Astrocyte (in vitro differentiated cells and primary cell): ENCODE results near the gene SDHC. TPM values are rescaled to one million over a fixed set of nuclear protein-coding genes. Genes with fewer than 3 reads are reported as not detected.

Experiments
- DNase-seq: peaks from one replicate; pipeline ENCODE4 v3.0.0-alpha.2; 2010; ENCODE audit warnings: low read depth
- FAIRE-seq: peaks from 2 replicates; lab custom pipeline; 2011; peaks lifted over from hg19 to GRCh38; lab: Jason Lieb, UNC
- H2AFZ ChIP-seq: 2 replicates; pipeline ENCODE4 v1.6.0; 2012; ENCODE audit warnings: low read depth, low read length, inconsistent platforms
- H3K27ac ChIP-seq: 2 replicates; pipeline ENCODE4 v1.5.1; 2011; ENCODE audit warnings: low read depth, low read length, inconsistent platforms
- H3K27me3 ChIP-seq: 2 replicates; pipeline ENCODE4 v1.6.0; 2011; ENCODE audit warnings: low read length, inconsistent platforms; ENCODE audit not compliant: insufficient read depth
- H3K36me3 ChIP-seq: 2 replicates; pipeline ENCODE4 v1.5.1; 2011; ENCODE audit warnings: low read length, inconsistent platforms; ENCODE audit not compliant: insufficient read depth
- H3K4me1 ChIP-seq: 2 replicates; pipeline ENCODE4 v1.5.1; 2011; ENCODE audit warnings: low read length, inconsistent platforms; ENCODE audit not compliant: insufficient read depth
- H3K4me2 ChIP-seq: 2 replicates; pipeline ENCODE4 v1.6.0; 2012; ENCODE audit warnings: low read length, inconsistent platforms
- H3K4me3 ChIP-seq: 2 replicates; pipeline ENCODE4 v1.5.1; 2011; ENCODE audit warnings: low read depth, mild to moderate bottlenecking, low read length, inconsistent platforms; ENCODE audit not compliant: insufficient read depth
- H3K79me2 ChIP-seq: 2 replicates; pipeline ENCODE4 v1.6.0; 2012; ENCODE audit warnings: mild to moderate bottlenecking, low read length, inconsistent platforms; ENCODE audit not compliant: insufficient read depth
- H3K9ac ChIP-seq: 2 replicates; pipeline ENCODE4 v1.6.0; 2012; ENCODE audit warnings: mild to moderate bottlenecking, low read length, inconsistent platforms
- H3K9me3 ChIP-seq: 2 replicates; pipeline ENCODE4 v1.5.1; 2012; ENCODE audit warnings: low read depth, mild to moderate bottlenecking, low read length, inconsistent platforms; ENCODE audit not compliant: insufficient read depth
- H4K20me1 ChIP-seq: 2 replicates; pipeline ENCODE4 v1.6.0; 2012; ENCODE audit warnings: low read length, inconsistent platforms; ENCODE audit not compliant: insufficient read depth
- H3K27ac Mint-ChIP-seq: one replicate; pipeline ENCODE4 v1.8.0; 2021; ENCODE audit warnings: mild to moderate bottlenecking, mixed read lengths; ENCODE audit not compliant: unreplicated experiment
- H3K27me3 Mint-ChIP-seq: one replicate; pipeline ENCODE4 v1.8.0; 2021; ENCODE audit warnings: low read depth, mixed read lengths; ENCODE audit not compliant: unreplicated experiment
- H3K36me3 Mint-ChIP-seq: one replicate; pipeline ENCODE4 v1.8.0; 2021; ENCODE audit warnings: low read depth, mixed read lengths; ENCODE audit not compliant: unreplicated experiment
- H3K4me1 Mint-ChIP-seq: one replicate; pipeline ENCODE4 v1.8.0; 2021; ENCODE audit warnings: low read depth, mixed read lengths; ENCODE audit not compliant: unreplicated experiment
- H3K4me3 Mint-ChIP-seq: one replicate; pipeline ENCODE4 v1.8.0; 2021; ENCODE audit warnings: mild to moderate bottlenecking, moderate library complexity, mixed read lengths; ENCODE audit not compliant: unreplicated experiment
- H3K9me3 Mint-ChIP-seq: one replicate; pipeline ENCODE4 v1.8.0; 2021; ENCODE audit warnings: mild to moderate bottlenecking, mixed read lengths; ENCODE audit not compliant: unreplicated experiment
- CTCF ChIP-seq: IDR thresholded peaks from 2 replicates; pipeline ENCODE4 v1.5.1; 2011; ENCODE audit warnings: low read depth, mild to moderate bottlenecking, inconsistent platforms, low read length, moderate library complexity; ENCODE audit not compliant: insufficient read depth
- EZH2 ChIP-seq: IDR thresholded peaks from 2 replicates; pipeline ENCODE4 v1.6.1; 2012; ENCODE audit warnings: mild to moderate bottlenecking, low read length, inconsistent platforms; ENCODE audit not compliant: insufficient read depth
- total RNA-seq: library from RNA; stranded (reverse); gene quantifications from 2 replicates; pipeline ENCODE4 v1.2.1, GENCODE V29; 2021

SDHC gene
- total RNA-seq, 1 donor from 2014 or later: 181 TPM

GRCh38 chr1:161266836-161267235, 47.3 kb upstream of the SDHC start:
- Mint-ChIP-seq H3K4me1 (peaks cover 10% of the 10 kb centered on the region), H3K4me3 (no peak overlapping the region), H3K36me3 (no peaks in the 10 kb centered on the region), H3K9me3 (no peaks in the 10 kb centered on the region), H3K27me3 (peaks cover under 1% of the 10 kb centered on the region), H3K27ac (peak overlapping the region; percentile 34)
- Histone ChIP-seq H3K4me3 (no peak overlapping the region), H2AFZ (no peak overlapping the region), H3K4me1 (peaks cover 6% of the 10 kb centered on the region), H4K20me1 (no peaks in the 10 kb centered on the region), H3K79me2 (no peaks in the 10 kb centered on the region), H3K36me3 (no peaks in the 10 kb centered on the region), H3K9ac (no peak overlapping the region), H3K4me2 (no peak overlapping the region), H3K27ac (no peak overlapping the region), H3K27me3 (peaks cover 3% of the 10 kb centered on the region), H3K9me3 (no peaks in the 10 kb centered on the region)
- TF ChIP-seq EZH2: no peak
- TF ChIP-seq CTCF: no peak
- FAIRE-seq (no peak), DNase-seq (no peak)

- no peaks in the 10 kb centered on the region for H3K79me2 ChIP-seq
- H3K36me3 Mint-ChIP-seq: no peaks in the 10 kb centered on the region
- H3K4me3 ChIP-seq: no peak overlapping the region
- no peaks in the 10 kb centered on the region for H3K27me3 Mint-ChIP-seq
- H3K9me3 ChIP-seq: no peaks in the 10 kb centered on the region
- DNase-seq: no peak
- H3K4me1 Mint-ChIP-seq: peaks cover 10% of the 10 kb centered on the region
- H3K27me3 ChIP-seq: peaks cover 1% of the 10 kb centered on the region
- FAIRE-seq: no peak
- TF ChIP-seq CTCF (no peak), EZH2 (no peak)
- H3K4me3 Mint-ChIP-seq: no peak overlapping the region
- no peak overlapping the region for H2AFZ ChIP-seq
- no peaks in the 10 kb centered on the region for H3K9me3 Mint-ChIP-seq
- H4K20me1 ChIP-seq: no peaks in the 10 kb centered on the region
- no peak overlapping the region for H3K9ac ChIP-seq
- H3K27ac Mint-ChIP-seq: no peak overlapping the region
- H3K27ac ChIP-seq: no peak overlapping the region
- peaks cover 6% of the 10 kb centered on the region for H3K4me1 ChIP-seq
- no peak overlapping the region for H3K4me2 ChIP-seq
- no peaks in the 10 kb centered on the region for H3K36me3 ChIP-seq
Measured at GRCh38 chr1:161267321-161267720, 46.9 kb upstream of the SDHC start.

GRCh38 chr1:161273402-161273801, 40.8 kb upstream of the SDHC start:
- no peaks in the 10 kb centered on the region for H4K20me1 ChIP-seq
- no peak overlapping the region for H2AFZ ChIP-seq
- H3K4me3 ChIP-seq: no peak overlapping the region
- no peak for FAIRE-seq
- no peak overlapping the region for H3K27ac ChIP-seq
- H3K36me3 Mint-ChIP-seq: no peaks in the 10 kb centered on the region
- no peak overlapping the region for H3K4me3 Mint-ChIP-seq
- no peaks in the 10 kb centered on the region for H3K9me3 ChIP-seq
- H3K27me3 Mint-ChIP-seq: peaks cover 9% of the 10 kb centered on the region
- no peaks in the 10 kb centered on the region for H3K36me3 ChIP-seq
- no peak for DNase-seq
- H3K4me1 Mint-ChIP-seq: peaks cover 14% of the 10 kb centered on the region
- no peaks in the 10 kb centered on the region for H3K4me1 ChIP-seq
- peaks cover 17% of the 10 kb centered on the region for H3K27me3 ChIP-seq
- no peak overlapping the region for H3K9ac ChIP-seq
- no peaks in the 10 kb centered on the region for H3K79me2 ChIP-seq
- H3K9me3 Mint-ChIP-seq: no peaks in the 10 kb centered on the region
- no peak overlapping the region for H3K4me2 ChIP-seq
- TF ChIP-seq CTCF (no peak), EZH2 (no peak)
- H3K27ac Mint-ChIP-seq: no peak overlapping the region
